ENCODE measurements around the gene RAB5B. TPM values are rescaled to one million over a fixed set of nuclear protein-coding genes. Genes with fewer than 3 reads are reported as not detected.

Gene RAB5B
- total RNA-seq, 1 donor from 2014 or later: 128 TPM

GRCh38 chr12:55937981-55938380 lies 35.9 kb upstream of the RAB5B start:
- ATAC-seq (no peak), DNase-seq (no peak)
- intact Hi-C loops (cut with micrococcal nuclease): loop anchor here (5.0 kb wide), 1 partner anchor 196 kb away; the partner anchor contains the start of gene GDF11

GRCh38 chr12:55938826-55939501 lies 34.9 kb upstream of the RAB5B start:
- intact Hi-C loops (cut with micrococcal nuclease): loop anchor here (5.0 kb wide), 1 partner anchor 197 kb away; the partner anchor contains the start of gene GDF11
- DNase-seq (no peak), ATAC-seq (no peak)

- ATAC-seq (peak; percentile 96), DNase-seq (peak; percentile 84)
- intact Hi-C loops (cut with micrococcal nuclease): no loop called here
These were observed 33.7 kb upstream of the RAB5B start for GRCh38 chr12:55940065-55940732.

- no peak for DNase-seq
- intact Hi-C loops (cut with micrococcal nuclease): no loop called here
- no peak for ATAC-seq
These were observed 31.8 kb upstream of the RAB5B start for GRCh38 chr12:55942055-55942454.

- ATAC-seq (no peak), DNase-seq (no peak)
- intact Hi-C loops (cut with micrococcal nuclease): no loop called here
These were observed 31.2 kb upstream of the RAB5B start for GRCh38 chr12:55942577-55943136.

- ATAC-seq (no peak), DNase-seq (no peak)
- intact Hi-C loops (cut with micrococcal nuclease): no loop called here
These were observed 27.3 kb upstream of the RAB5B start for GRCh38 chr12:55946553-55946952.

GRCh38 chr12:55955344-55955743 lies 18.5 kb upstream of the RAB5B start:
- intact Hi-C loops (cut with micrococcal nuclease): no loop called here
- ATAC-seq (peak; percentile 51), DNase-seq (no peak)

- DNase-seq (no peak), ATAC-seq (no peak)
- intact Hi-C loops (cut with micrococcal nuclease): no loop called here
These were observed 17.9 kb upstream of the RAB5B start for GRCh38 chr12:55955800-55956508.

GRCh38 chr12:55957106-55957859 lies 16.6 kb upstream of the RAB5B start:
- ATAC-seq (no peak), DNase-seq (no peak)
- intact Hi-C loops (cut with micrococcal nuclease): no loop called here

GRCh38 chr12:55963760-55964159 lies 10.1 kb upstream of the RAB5B start:
- DNase-seq (no peak), ATAC-seq (no peak)
- intact Hi-C loops (cut with micrococcal nuclease): no loop called here

- intact Hi-C loops (cut with micrococcal nuclease): no loop called here
- no peak for ATAC-seq
- no peak for DNase-seq
These were observed 8.6 kb upstream of the RAB5B start for GRCh38 chr12:55965240-55965639.

- DNase-seq (no peak), ATAC-seq (peak; percentile 17)
- intact Hi-C loops (cut with micrococcal nuclease): no loop called here
These were observed 7.9 kb upstream of the RAB5B start, which contains the start of gene PMEL for GRCh38 chr12:55965941-55966407. PMEL (minus strand) TSS chr12:55966042; CDS start chr12:55966011, 31 bp downstream.

GRCh38 chr12:55966408-55967281 lies 7.2 kb upstream of the RAB5B start, which contains the start of gene CDK2:
CDK2 (plus strand) TSS chr12:55966830; CDS start chr12:55967009, 179 bp downstream.
- DNase-seq: peak; percentile 97
- intact Hi-C loops (cut with micrococcal nuclease): no loop called here
- ATAC-seq: peak; percentile 97

GRCh38 chr12:55969356-55969755 lies 4.5 kb upstream of the RAB5B start:
- DNase-seq (no peak), ATAC-seq (no peak)
- intact Hi-C loops (cut with micrococcal nuclease): no loop called here

GRCh38 chr12:55970775-55971174 lies 3.1 kb upstream of the RAB5B start:
- intact Hi-C loops (cut with micrococcal nuclease): no loop called here
- DNase-seq (no peak), ATAC-seq (no peak)

GRCh38 chr12:55972042-55972441 lies 1.8 kb upstream of the RAB5B start:
- intact Hi-C loops (cut with micrococcal nuclease): no loop called here
- ATAC-seq (no peak), DNase-seq (no peak)

- intact Hi-C loops (cut with micrococcal nuclease): no loop called here
These were observed 1.4 kb upstream of the RAB5B start for GRCh38 chr12:55972456-55972855.

More at GRCh38 chr12:55972456-55972855, 1.4 kb upstream of the RAB5B start:
- DNase-seq (no peak), ATAC-seq (no peak)
